Astrocyte of the spinal cord (primary cell): ENCODE results near the gene NAV1.

Source experiments
- DNase-seq: peaks from one replicate; pipeline ENCODE4 v3.0.0; 2011; ENCODE audit warnings: low read depth, low spot score
- H3K4me3 ChIP-seq: 2 replicates; pipeline ENCODE4 v1.5.1; 2011; ENCODE audit warnings: low read depth, mild to moderate bottlenecking, low read length, moderate library complexity
- in situ Hi-C: cut with HindIII; loops from 2 replicates; pipeline ENCODE4 v1.10.0; 2017; ENCODE audit warnings: low sequenced_read_pairs
- TF ChIP-seq, protein P1 (sequence below): IDR thresholded peaks from 2 replicates; pipeline ENCODE4 v1.5.1; 2012; ENCODE audit warnings: low read depth, mild to moderate bottlenecking, low read length, inconsistent platforms

The NAV1 gene

DNA sequence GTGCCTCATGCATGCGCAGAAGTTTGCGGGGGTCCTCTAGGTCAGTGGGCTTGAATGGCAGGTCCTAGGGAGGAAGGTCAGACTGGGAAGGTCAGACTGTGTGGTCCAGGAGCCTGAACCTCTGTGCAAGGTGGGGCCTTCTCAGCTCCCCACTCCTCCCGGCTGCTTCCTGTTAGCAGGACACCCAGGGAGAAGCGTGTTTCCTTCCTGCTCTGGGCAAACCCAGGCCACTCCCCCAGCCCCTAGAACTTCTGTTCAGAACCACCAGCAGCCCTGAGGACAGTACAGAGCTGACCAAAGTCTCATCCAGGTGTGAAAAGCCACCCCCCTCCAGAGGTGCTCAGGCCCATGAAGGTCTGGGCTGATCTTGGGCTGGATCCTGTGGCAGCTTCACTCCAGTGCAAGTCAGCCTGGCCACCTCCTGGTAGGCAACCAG is 29.9 kb downstream of the NAV1 start:
- TF ChIP-seq, protein P1, sequence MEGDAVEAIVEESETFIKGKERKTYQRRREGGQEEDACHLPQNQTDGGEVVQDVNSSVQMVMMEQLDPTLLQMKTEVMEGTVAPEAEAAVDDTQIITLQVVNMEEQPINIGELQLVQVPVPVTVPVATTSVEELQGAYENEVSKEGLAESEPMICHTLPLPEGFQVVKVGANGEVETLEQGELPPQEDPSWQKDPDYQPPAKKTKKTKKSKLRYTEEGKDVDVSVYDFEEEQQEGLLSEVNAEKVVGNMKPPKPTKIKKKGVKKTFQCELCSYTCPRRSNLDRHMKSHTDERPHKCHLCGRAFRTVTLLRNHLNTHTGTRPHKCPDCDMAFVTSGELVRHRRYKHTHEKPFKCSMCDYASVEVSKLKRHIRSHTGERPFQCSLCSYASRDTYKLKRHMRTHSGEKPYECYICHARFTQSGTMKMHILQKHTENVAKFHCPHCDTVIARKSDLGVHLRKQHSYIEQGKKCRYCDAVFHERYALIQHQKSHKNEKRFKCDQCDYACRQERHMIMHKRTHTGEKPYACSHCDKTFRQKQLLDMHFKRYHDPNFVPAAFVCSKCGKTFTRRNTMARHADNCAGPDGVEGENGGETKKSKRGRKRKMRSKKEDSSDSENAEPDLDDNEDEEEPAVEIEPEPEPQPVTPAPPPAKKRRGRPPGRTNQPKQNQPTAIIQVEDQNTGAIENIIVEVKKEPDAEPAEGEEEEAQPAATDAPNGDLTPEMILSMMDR = no peak
- no peak for DNase-seq
- in situ Hi-C loops = no loop called here
- no peak overlapping the region for H3K4me3 ChIP-seq

DNA sequence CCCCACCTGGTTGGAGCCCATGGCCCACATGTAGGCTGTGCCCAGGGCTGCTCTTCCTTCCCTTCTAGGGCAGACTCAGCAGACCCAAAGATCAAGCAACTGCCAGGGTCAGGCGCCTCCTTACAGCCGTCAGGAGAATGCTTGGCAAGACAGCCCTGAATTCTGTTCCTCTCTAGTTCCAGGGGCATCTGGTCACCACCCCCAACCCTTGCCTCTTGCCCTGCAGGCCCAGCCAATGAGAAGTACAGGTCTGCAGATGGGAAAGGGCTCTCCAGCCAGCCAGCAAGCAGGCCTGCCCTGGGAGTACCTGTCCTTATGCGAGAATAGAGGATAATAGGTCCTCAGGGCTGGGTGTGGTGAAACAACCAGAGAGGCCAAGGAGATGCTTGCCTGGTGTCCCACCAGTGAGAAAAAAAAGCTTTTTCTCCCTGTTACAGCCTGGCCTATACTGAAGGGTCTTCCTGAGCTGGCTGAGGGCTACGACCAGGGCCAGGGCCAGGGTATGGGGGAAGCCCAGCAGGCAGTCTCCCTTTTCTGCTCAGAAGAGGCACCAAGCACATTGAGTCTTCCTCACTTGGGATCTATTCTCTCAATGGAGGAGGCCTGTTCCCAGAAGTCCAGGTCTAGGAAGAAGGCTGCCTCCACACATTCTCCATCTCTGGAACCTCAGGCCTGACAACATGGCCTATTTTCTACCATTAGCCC is 31.4 kb downstream of the NAV1 start:
- in situ Hi-C loops = no loop called here
- no peak for DNase-seq
- TF ChIP-seq, protein P1 = no peak
- H3K4me3 ChIP-seq = no peak overlapping the region

GRCh38 chr1:201570886-201571624 is 32.1 kb downstream of the NAV1 start:
- in situ Hi-C loops = no loop called here
- no peak for DNase-seq
- no peak overlapping the region for H3K4me3 ChIP-seq
- TF ChIP-seq, protein P1 = no peak

- in situ Hi-C loops = no loop called here
- TF ChIP-seq, protein P1 = no peak
Measured at GRCh38 chr1:201573030-201573429, 34.1 kb downstream of the NAV1 start.

GRCh38 chr1:201573923-201574322 is 35.0 kb downstream of the NAV1 start:
- in situ Hi-C loops = no loop called here
- DNase-seq = no peak
- no peak overlapping the region for H3K4me3 ChIP-seq
- TF ChIP-seq, protein P1 = no peak

More at GRCh38 chr1:201573030-201573429, 34.1 kb downstream of the NAV1 start:
- no peak overlapping the region for H3K4me3 ChIP-seq
- no peak for DNase-seq

- no peak overlapping the region for H3K4me3 ChIP-seq
- TF ChIP-seq, protein P1 = no peak
- in situ Hi-C loops = no loop called here
- no peak for DNase-seq
Measured at GRCh38 chr1:201575912-201576311, 37.0 kb downstream of the NAV1 start.
